ENCODE data around the gene NRXN3. TPM values are rescaled to one million over a fixed set of nuclear protein-coding genes. Genes with fewer than 3 reads are reported as not detected.

NRXN3 gene
- total RNA-seq, 4 donors from 2014 or later, result 0.56 to 1.6 (median 1.1) TPM

- no peak for TF ChIP-seq POLR2A (IDR thresholded peaks at IDR 0.05)
- TF ChIP-seq, protein P1, sequence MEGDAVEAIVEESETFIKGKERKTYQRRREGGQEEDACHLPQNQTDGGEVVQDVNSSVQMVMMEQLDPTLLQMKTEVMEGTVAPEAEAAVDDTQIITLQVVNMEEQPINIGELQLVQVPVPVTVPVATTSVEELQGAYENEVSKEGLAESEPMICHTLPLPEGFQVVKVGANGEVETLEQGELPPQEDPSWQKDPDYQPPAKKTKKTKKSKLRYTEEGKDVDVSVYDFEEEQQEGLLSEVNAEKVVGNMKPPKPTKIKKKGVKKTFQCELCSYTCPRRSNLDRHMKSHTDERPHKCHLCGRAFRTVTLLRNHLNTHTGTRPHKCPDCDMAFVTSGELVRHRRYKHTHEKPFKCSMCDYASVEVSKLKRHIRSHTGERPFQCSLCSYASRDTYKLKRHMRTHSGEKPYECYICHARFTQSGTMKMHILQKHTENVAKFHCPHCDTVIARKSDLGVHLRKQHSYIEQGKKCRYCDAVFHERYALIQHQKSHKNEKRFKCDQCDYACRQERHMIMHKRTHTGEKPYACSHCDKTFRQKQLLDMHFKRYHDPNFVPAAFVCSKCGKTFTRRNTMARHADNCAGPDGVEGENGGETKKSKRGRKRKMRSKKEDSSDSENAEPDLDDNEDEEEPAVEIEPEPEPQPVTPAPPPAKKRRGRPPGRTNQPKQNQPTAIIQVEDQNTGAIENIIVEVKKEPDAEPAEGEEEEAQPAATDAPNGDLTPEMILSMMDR (IDR thresholded peaks at IDR 0.05), result no peak
- DNase-seq, result no peak
- intact Hi-C loops (cut with DNase I), result no loop called here
- Histone ChIP-seq H3K27me3 (no peaks in the 10 kb centered on the region), H3K36me3 (no peaks in the 10 kb centered on the region), H3K9me3 (no peaks in the 10 kb centered on the region), H3K4me1 (no peaks in the 10 kb centered on the region), H3K4me3 (replicated peaks in 1 of 3) (no peak overlapping the region), H3K27ac (no peak overlapping the region)
- 87 to 89% methylated on average over 2 of the region's 2 CpGs for WGBS, 2 donors
These were observed 813.0 kb downstream of the NRXN3 start for GRCh38 chr14:78983126-78983525.

DNA sequence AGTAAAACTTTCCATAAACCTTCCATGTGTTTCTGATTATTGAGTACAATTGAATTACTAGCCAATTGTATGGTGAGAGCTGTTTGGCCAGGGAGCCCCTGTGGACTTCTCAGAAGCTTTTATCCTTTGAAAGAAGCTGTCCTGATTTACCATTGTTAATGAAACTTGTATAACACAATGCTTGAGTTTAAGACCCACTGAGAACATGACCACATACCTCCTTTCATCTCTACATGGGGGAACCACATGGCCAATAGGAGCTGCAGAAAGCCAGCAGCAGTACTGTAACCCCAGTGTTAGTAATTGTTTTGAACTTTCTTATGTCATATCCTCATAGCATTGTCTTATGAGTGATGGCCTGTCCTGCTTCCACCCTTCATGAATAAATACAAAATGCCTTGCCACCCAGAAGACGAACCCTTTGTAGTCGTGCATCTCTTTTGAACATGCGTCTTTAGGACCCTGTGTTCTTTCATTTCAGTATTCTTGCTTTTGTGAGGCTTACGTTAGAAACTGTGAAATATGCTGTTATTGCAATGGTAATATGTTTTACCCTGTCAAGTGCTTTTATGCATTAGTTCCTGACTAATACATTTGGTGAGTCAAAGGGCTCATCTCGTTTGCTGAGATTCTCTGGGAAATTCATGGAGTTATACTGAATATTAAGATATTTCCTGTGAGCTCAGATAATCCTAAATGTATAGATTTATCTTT, 815.7 kb downstream of the NRXN3 start:
- 69 to 84% methylated on average over 5 of the region's 5 CpGs for WGBS, 2 donors

GRCh38 chr14:78986989-78987388, 816.8 kb downstream of the NRXN3 start:
- Histone ChIP-seq H3K4me1 (no peaks in the 10 kb centered on the region), H3K4me3 (replicated peaks in 1 of 3) (no peak overlapping the region), H3K27ac (no peak overlapping the region), H3K36me3 (no peaks in the 10 kb centered on the region), H3K27me3 (no peaks in the 10 kb centered on the region), H3K9me3 (no peaks in the 10 kb centered on the region)
- intact Hi-C loops (cut with DNase I), result no loop called here
- no peak for DNase-seq
- TF ChIP-seq, protein P1 (IDR thresholded peaks at IDR 0.05), result no peak
- TF ChIP-seq POLR2A (IDR thresholded peaks at IDR 0.05), result no peak
- 42 to 54% methylated on average over 6 of the region's 6 CpGs for WGBS, 2 donors

More for the DNA sequence above, 815.7 kb downstream of the NRXN3 start:
- TF ChIP-seq, protein P1 (IDR thresholded peaks at IDR 0.05), result no peak
- no peak for TF ChIP-seq POLR2A (IDR thresholded peaks at IDR 0.05)
- Histone ChIP-seq H3K9me3 (no peaks in the 10 kb centered on the region), H3K27ac (no peak overlapping the region), H3K27me3 (no peaks in the 10 kb centered on the region), H3K4me3 (replicated peaks in 1 of 3) (no peak overlapping the region), H3K4me1 (no peaks in the 10 kb centered on the region), H3K36me3 (no peaks in the 10 kb centered on the region)
- intact Hi-C loops (cut with DNase I), result no loop called here
- no peak for DNase-seq

GRCh38 chr14:78989221-78989620, 819.0 kb downstream of the NRXN3 start:
- 80 to 87% methylated on average over 3 of the region's 3 CpGs for whole genome bisulfite sequencing, 2 donors

GRCh38 chr14:78992867-78993266, 822.7 kb downstream of the NRXN3 start:
- intact Hi-C loops (cut with DNase I), result no loop called here
- 89 to 96% methylated on average over 2 of the region's 2 CpGs for WGBS, 2 donors

More at GRCh38 chr14:78989221-78989620, 819.0 kb downstream of the NRXN3 start:
- Histone ChIP-seq H3K36me3 (no peaks in the 10 kb centered on the region), H3K4me3 (replicated peaks in 1 of 3) (no peak overlapping the region), H3K27me3 (no peaks in the 10 kb centered on the region), H3K9me3 (no peaks in the 10 kb centered on the region), H3K4me1 (no peaks in the 10 kb centered on the region), H3K27ac (no peak overlapping the region)
- DNase-seq, result no peak
- no peak for TF ChIP-seq POLR2A (IDR thresholded peaks at IDR 0.05)
- TF ChIP-seq, protein P1 (IDR thresholded peaks at IDR 0.05), result no peak
- intact Hi-C loops (cut with DNase I), result no loop called here

More at GRCh38 chr14:78992867-78993266, 822.7 kb downstream of the NRXN3 start:
- DNase-seq, result no peak
- Histone ChIP-seq H3K27ac (no peak overlapping the region), H3K4me3 (replicated peaks in 1 of 3) (no peak overlapping the region), H3K4me1 (no peaks in the 10 kb centered on the region), H3K27me3 (no peaks in the 10 kb centered on the region), H3K9me3 (no peaks in the 10 kb centered on the region), H3K36me3 (no peaks in the 10 kb centered on the region)
- TF ChIP-seq, protein P1 (IDR thresholded peaks at IDR 0.05), result no peak
- TF ChIP-seq POLR2A (IDR thresholded peaks at IDR 0.05), result no peak
